Measurements from ENCODE around the gene ACP5.

Gene ACP5

DNA sequence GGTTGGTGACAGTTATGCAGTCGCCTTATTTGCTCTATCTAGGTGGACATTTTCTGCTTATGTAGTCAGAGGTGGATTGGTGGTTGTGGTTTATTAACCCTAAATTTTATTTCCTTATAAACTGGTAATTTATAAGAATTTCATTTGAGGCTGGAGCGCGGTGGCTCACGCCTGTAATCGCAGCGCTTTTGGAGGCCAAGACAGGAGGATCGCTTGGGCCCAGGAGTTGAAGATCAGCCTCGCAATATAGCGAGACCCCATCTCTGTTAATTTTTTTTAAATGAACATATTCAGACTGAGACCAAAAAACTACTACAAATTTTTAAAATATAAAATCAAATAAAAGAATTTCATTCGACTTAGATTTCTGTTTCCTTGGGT is 20.6 kb upstream of the ACP5 start:
- TF ChIP-seq POLR2A (IDR thresholded peaks at IDR 0.05; ENCODE audit: low read depth, low read length), result no peak
- TF ChIP-seq TAF1 (IDR thresholded peaks at IDR 0.05; ENCODE audit: borderline replicate concordance, low read depth, low read length), result no peak
- no peak for TF ChIP-seq POLR2AphosphoS5 (IDR thresholded peaks at IDR 0.05; ENCODE audit: low read depth, low read length)
- FAIRE-seq (no peak), DNase-seq (ENCODE audit: insufficient read length) (no peak)

GRCh38 chr19:11597202-11598102 is 20.0 kb upstream of the ACP5 start, which contains the start of gene ZNF627:
ZNF627 (plus strand) TSS chr19:11597483; CDS start chr19:11597628, 145 bp downstream.
- peak; percentile 96 for FAIRE-seq
- TF ChIP-seq TAF1 (IDR thresholded peaks at IDR 0.05; ENCODE audit: borderline replicate concordance, low read depth, low read length) (peak; percentile 77; the same call in 1 of the 2 replicates), POLR2AphosphoS5 (IDR thresholded peaks at IDR 0.05; ENCODE audit: low read depth, low read length) (peak; percentile 92), POLR2A (IDR thresholded peaks at IDR 0.05; ENCODE audit: low read depth, low read length) (peak; percentile 95)
- peak; percentile 97 for DNase-seq (ENCODE audit: insufficient read length)

DNA sequence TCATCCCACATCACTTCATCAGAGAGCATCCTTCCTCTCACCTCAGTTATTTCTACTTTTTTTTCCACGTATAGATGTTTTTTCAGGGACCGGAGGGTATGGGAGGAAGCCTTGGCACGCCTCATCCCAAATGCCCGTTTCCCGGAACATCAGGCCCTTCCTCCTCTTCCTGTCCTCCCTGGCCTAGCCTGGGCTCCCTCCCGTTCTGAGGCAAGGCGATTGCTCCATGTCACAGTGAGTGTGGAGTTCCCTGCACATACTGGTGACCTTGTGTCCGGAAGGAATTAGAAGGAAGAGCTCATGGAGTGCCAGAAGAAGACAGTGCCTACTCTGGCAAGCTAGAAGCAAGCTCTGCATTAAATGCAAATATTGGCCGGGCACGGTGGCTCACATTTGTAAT is 18.7 kb upstream of the ACP5 start:
- TF ChIP-seq POLR2A (IDR thresholded peaks at IDR 0.05; ENCODE audit: low read depth, low read length), result no peak
- no peak for DNase-seq (ENCODE audit: insufficient read length)
- FAIRE-seq, result no peak

DNA sequence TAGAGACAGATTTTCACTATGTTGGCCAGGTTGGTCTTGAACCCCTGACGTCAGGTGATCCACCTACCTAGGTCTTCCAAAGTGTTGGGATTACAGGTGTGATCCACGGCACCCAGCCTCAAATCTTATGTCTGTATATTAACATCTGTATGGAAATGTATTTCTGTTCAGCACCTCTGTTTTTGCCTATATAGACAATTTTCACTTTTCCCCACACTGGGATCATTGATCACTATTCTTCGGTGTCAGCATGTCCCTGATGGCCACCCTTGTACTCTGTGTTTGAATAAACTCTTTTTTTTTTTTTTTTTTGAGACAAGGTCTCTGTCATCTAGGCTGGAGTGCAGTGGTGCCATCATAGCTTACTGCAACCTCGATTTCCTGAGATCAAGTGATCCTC is 16.6 kb upstream of the ACP5 start:
- FAIRE-seq (no peak), DNase-seq (ENCODE audit: insufficient read length) (no peak)
- no peak for TF ChIP-seq POLR2AphosphoS5 (IDR thresholded peaks at IDR 0.05; ENCODE audit: low read depth, low read length)
- no peak for TF ChIP-seq TAF1 (IDR thresholded peaks at IDR 0.05; ENCODE audit: borderline replicate concordance, low read depth, low read length)
- TF ChIP-seq POLR2A (IDR thresholded peaks at IDR 0.05; ENCODE audit: low read depth, low read length), result no peak

DNA sequence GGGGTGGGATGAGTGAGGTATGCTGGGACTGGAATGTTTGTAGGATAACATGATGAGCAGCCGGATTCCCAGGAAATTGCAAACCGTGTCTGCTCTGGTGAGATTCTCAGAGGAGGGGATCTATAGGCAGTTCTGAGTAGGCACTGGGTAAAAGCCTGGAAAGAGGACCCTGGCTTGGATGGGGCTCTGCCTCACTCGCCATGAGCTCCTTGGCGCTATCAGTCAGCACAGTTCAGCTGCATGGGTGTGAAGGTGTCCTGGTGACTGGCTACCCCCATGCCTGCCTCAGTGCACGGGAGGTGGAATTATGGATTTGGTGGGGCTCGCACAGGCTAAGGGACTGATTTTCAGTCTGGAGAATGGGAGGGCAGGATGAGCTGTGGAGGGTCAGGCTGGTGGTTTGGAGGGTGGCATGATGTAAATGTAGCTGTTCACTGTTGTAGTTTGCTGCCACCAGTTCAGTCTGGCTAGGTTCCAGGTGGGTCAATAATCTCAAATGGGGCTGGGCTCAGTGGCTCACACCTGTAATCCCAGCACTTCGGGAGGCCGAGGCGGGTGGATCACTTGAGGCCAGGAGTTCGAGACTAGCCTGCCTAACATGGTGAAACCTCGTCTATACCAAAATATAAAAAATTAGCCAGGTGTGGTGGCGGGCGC is 10.7 kb upstream of the ACP5 start:
- TF ChIP-seq POLR2AphosphoS5 (IDR thresholded peaks at IDR 0.05; ENCODE audit: low read depth, low read length) (no peak), POLR2A (IDR thresholded peaks at IDR 0.05; ENCODE audit: low read depth, low read length) (no peak), TAF1 (IDR thresholded peaks at IDR 0.05; ENCODE audit: borderline replicate concordance, low read depth, low read length) (no peak)
- FAIRE-seq (no peak), DNase-seq (ENCODE audit: insufficient read length) (no peak)

- FAIRE-seq, result peak; percentile 73
- DNase-seq (ENCODE audit: insufficient read length), result peak; percentile 64
- TF ChIP-seq POLR2AphosphoS5 (IDR thresholded peaks at IDR 0.05; ENCODE audit: low read depth, low read length), result no peak
These were observed 10.0 kb upstream of the ACP5 start for GRCh38 chr19:11587302-11587974.

GRCh38 chr19:11586331-11586730 is 8.9 kb upstream of the ACP5 start:
- TF ChIP-seq POLR2A (IDR thresholded peaks at IDR 0.05; ENCODE audit: low read depth, low read length) (no peak), POLR2AphosphoS5 (IDR thresholded peaks at IDR 0.05; ENCODE audit: low read depth, low read length) (no peak), TAF1 (IDR thresholded peaks at IDR 0.05; ENCODE audit: borderline replicate concordance, low read depth, low read length) (no peak)
- FAIRE-seq (no peak), DNase-seq (ENCODE audit: insufficient read length) (no peak)

- TF ChIP-seq TAF1 (IDR thresholded peaks at IDR 0.05; ENCODE audit: borderline replicate concordance, low read depth, low read length) (no peak), POLR2AphosphoS5 (IDR thresholded peaks at IDR 0.05; ENCODE audit: low read depth, low read length) (no peak), POLR2A (IDR thresholded peaks at IDR 0.05; ENCODE audit: low read depth, low read length) (no peak)
- no peak for DNase-seq (ENCODE audit: insufficient read length)
- peak; percentile 72 for FAIRE-seq
These were observed 4.3 kb upstream of the ACP5 start for GRCh38 chr19:11581740-11582139.

- no peak for FAIRE-seq
- TF ChIP-seq TAF1 (IDR thresholded peaks at IDR 0.05; ENCODE audit: borderline replicate concordance, low read depth, low read length), result no peak
- TF ChIP-seq POLR2A (IDR thresholded peaks at IDR 0.05; ENCODE audit: low read depth, low read length), result no peak
- TF ChIP-seq POLR2AphosphoS5 (IDR thresholded peaks at IDR 0.05; ENCODE audit: low read depth, low read length), result no peak
- no peak for DNase-seq (ENCODE audit: insufficient read length)
These were observed 2.7 kb upstream of the ACP5 start for GRCh38 chr19:11580116-11580515.

DNA sequence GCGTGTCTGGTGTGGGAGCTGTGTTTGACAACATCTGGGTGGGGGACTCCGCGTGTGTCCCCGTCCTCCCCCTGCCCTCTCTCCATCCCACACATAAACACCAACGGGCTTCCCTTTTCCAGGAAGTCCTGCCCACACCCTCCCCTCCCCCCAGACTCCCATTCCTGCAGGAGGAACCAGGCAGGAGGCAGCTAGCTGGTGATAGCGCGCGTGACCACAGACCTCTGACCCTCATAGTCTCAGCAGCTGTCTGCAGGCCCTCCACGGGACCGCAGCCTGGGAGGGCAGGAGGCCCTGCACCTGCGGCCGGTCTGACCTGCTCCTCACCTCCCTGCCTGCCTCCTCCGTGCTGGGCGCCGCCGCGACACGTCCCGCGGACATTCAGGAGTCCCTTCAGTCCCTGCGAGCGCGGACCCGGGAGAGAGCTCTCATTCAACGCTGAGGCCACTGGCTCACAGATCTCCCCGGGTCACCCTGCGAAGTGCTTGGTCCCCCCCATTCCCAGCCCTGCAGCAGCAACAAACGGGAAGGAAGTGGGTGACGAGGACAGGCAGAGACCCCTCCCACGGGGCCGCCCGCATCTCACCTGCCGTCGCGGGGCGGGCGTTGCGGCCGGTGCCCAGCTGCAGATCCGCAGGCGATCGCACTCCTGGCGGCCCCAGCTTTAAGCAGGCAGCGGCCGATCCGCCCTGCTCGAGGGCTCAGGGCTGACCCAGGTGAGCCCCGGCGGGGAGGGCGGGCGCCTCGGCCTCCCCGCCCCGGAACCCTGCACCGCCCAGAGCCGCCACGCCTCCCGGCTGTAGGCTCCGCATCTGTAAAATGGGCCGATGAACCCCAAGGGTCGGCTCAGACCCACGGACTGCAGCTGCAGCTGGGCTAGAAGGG is 1.1 kb upstream of the ACP5 start:
- FAIRE-seq, result peak; percentile 53
- no peak for TF ChIP-seq POLR2AphosphoS5 (IDR thresholded peaks at IDR 0.05; ENCODE audit: low read depth, low read length)
- TF ChIP-seq TAF1 (IDR thresholded peaks at IDR 0.05; ENCODE audit: borderline replicate concordance, low read depth, low read length), result no peak
- no peak for TF ChIP-seq POLR2A (IDR thresholded peaks at IDR 0.05; ENCODE audit: low read depth, low read length)
- DNase-seq (ENCODE audit: insufficient read length), result peak; percentile 68

- FAIRE-seq (no peak), DNase-seq (ENCODE audit: insufficient read length) (no peak)
- TF ChIP-seq POLR2AphosphoS5 (IDR thresholded peaks at IDR 0.05; ENCODE audit: low read depth, low read length) (no peak), POLR2A (IDR thresholded peaks at IDR 0.05; ENCODE audit: low read depth, low read length) (no peak)
These were observed 1.2 kb downstream of the ACP5 start for GRCh38 chr19:11576227-11576626.

Measured in GM12892 (cell line).